OCI-LY7 (cell line): ENCODE data around the gene TUBB1.

Experiments
- CTCF ChIP-seq: fragments of 200-600 bp; sonication (generic); conservative IDR thresholded peaks from 2 replicates; pipeline ENCODE4 v1.5.1; 2014; ENCODE audit warnings: mild to moderate bottlenecking, antibody characterized with exemption, low read length, moderate library complexity, mixed read lengths
- EZH2phosphoT487 ChIP-seq: fragments of 200-600 bp; sonication (generic); IDR thresholded peaks from 2 replicates; pipeline ENCODE4 v1.6.1; 2018; ENCODE audit warnings: low read depth, borderline replicate concordance, mild to moderate bottlenecking, mixed run types, antibody characterized with exemption, low read length, moderate library complexity, mixed read lengths

- no peak for TF ChIP-seq CTCF
- TF ChIP-seq EZH2phosphoT487 = no peak
These were observed 23.8 kb downstream of the TUBB1 start for GRCh38 chr20:59042796-59043631.
